Adrenal gland (tissue), 12 donors: ENCODE data around the gene TET2. TPM values are rescaled to one million over a fixed set of nuclear protein-coding genes. Genes with fewer than 3 reads are reported as not detected.

Experiments used
- DNase-seq, 7 donors: peaks; one replicate each; pipeline ENCODE4 v3.0.0-alpha.2; 2019 to 2020
- H3K27ac ChIP-seq, 5 donors: fragments of 200-600 bp; sonication (generic) in 4 of 5; 1 replicate in 3 of 5; 2 replicates in 2 of 5; pipeline versions ENCODE4 v1.5.1 to v1.8.0; 2016 to 2020; ENCODE audit warnings: mild to moderate bottlenecking in 1 of 5
- H3K27me3 ChIP-seq: fragments of 200-600 bp; 2 replicates; pipeline ENCODE4 v1.8.0; 2021
- H3K36me3 ChIP-seq, 2 donors: fragments of 200-600 bp; replicated peaks in 1 of 2; 1 replicate in 1 of 2; 2 replicates in 1 of 2; pipeline versions ENCODE4 v1.5.1 to v1.8.0; 2018 to 2022
- H3K4me1 ChIP-seq, 2 donors: fragments of 200-600 bp; replicated peaks in 1 of 2; 1 replicate in 1 of 2; 2 replicates in 1 of 2; pipeline versions ENCODE4 v1.5.1 to v1.8.0; 2018 to 2021
- H3K4me3 ChIP-seq, 4 donors: fragments of 200-600 bp; sonication (generic) in 3 of 4; one replicate each; pipeline ENCODE4 v1.5.1; 2016 to 2018
- H3K9me3 ChIP-seq, 3 donors: fragments of 200-600 bp; sonication (generic) in 1 of 3; replicated peaks in 1 of 3; 1 replicate in 2 of 3; 2 replicates in 1 of 3; pipeline versions ENCODE4 v1.5.1 to v1.8.0; 2016 to 2021
- CTCF ChIP-seq, 6 experiments: fragments of 450-650 bp in 4 of 6; fragments of 200-600 bp in 2 of 6; sonication (generic) in 1 of 6; IDR thresholded peaks; 1 replicate in 5 of 6; 2 replicates in 1 of 6; pipeline versions ENCODE4 v1.5.1 to v1.8.0; 2016 to 2021; ENCODE audit warnings: antibody characterized with exemption in 6 of 6, mild to moderate bottlenecking in 2 of 6, moderate library complexity in 1 of 6
- POLR2A ChIP-seq, 2 donors: fragments of 450-650 bp; IDR thresholded peaks; one replicate each; pipeline ENCODE4 v1.6.1; 2017; ENCODE audit warnings: antibody characterized with exemption in 2 of 2, mild to moderate bottlenecking in 2 of 2, moderate library complexity in 1 of 2
- WGBS, 4 donors: extraction: QIAGEN DNeasy Blood & Tissue Kit in 2 of 4; methylation state at CpG; one replicate each; pipeline versions ENCODE4 v1.1.5 to v1.1.7; 2013 to 2017; 5-methylcytosine and 5-hydroxymethylcytosine counted together
- intact Hi-C, 2 donors: fragments of 100-400 bp; cut with DNase I; formaldehyde crosslinking; loops; one replicate each; pipeline versions ENCODE4 v1.14.1 to v1.15.0; 2022 to 2023
- polyA plus RNA-seq, 3 donors: library from polyadenylated mRNA; stranded (reverse); fragments of 200-250 nt in 2 of 3; fragments of 350-450 nt in 1 of 3; fragmentation: Illumina TruSeq in 1 of 3; extraction: RNeasy Lipid Tissue Mini Kit (QIAGEN cat#74804) in 1 of 3; gene quantifications; one replicate each; pipeline ENCODE4 v1.2.3, GENCODE V29; 2013 to 2014
- total RNA-seq, 9 donors: library from RNA; depleted of rRNA in 4 of 9; stranded (reverse); fragments of >200 nt in 4 of 9; fragments of 120-200 nt in 1 of 9; fragmentation: NEBNext Ultra II Directional in 1 of 9; extraction: Animal tissue kit (Norgen Biotek cat#: 25700) in 1 of 9; gene quantifications; one replicate each; pipeline versions ENCODE4 v1.1.0 to v1.2.4, GENCODE V29; 2013 to 2023
- donor health status: healthy with polysubstance abuse.
- donor health status: Bipolar disorder and iron deficiency.
- donor health status: DM: yes; HTN: yes; CAD: no.
- donor health status: DM: no; HTN: no; CAD: no.
- donor health status: DM: no; HTN: no; CAD: no.
- donor health status: DM: yes; HTN: yes; CAD: no.

Gene TET2
- total and polyA plus RNA-seq, 12 donors: 3.7 to 26.1 (median 14.6) TPM

- DNase-seq: no peak
- H3K9me3 ChIP-seq: no peaks in the 10 kb centered on the region
- WGBS, 4 donors: 84 to 94% (median 92%) methylated on average over 4 of the region's 4 CpGs
- H3K27me3 ChIP-seq: no peaks in the 10 kb centered on the region
- TF ChIP-seq POLR2A (IDR thresholded peaks at IDR 0.05) (no peak), CTCF (IDR thresholded peaks at IDR 0.05) (no peak)
- H3K4me3 ChIP-seq: no peak overlapping the region
- H3K36me3 ChIP-seq: peaks cover 0 to 20% of the 10 kb centered on the region in 2 donors
- intact Hi-C loops: no loop called here
- H3K27ac ChIP-seq: no peak overlapping the region
- no peaks in the 10 kb centered on the region for H3K4me1 ChIP-seq
Measured at GRCh38 chr4:105234582-105234981, 87.9 kb downstream of the TET2 start.

GRCh38 chr4:105236202-105236915 is 89.7 kb downstream of the TET2 start:
- TF ChIP-seq POLR2A (IDR thresholded peaks at IDR 0.05) (no peak), CTCF (IDR thresholded peaks at IDR 0.05) (no peak)

GRCh38 chr4:105236916-105237311 is 90.2 kb downstream of the TET2 start:
- Histone ChIP-seq H3K27ac (no peak overlapping the region), H3K4me1 (no peaks in the 10 kb centered on the region), H3K4me3 (no peak overlapping the region), H3K9me3 (no peaks in the 10 kb centered on the region), H3K27me3 (no peaks in the 10 kb centered on the region), H3K36me3 (peaks cover 0 to 20% of the 10 kb centered on the region in 2 donors)
- intact Hi-C loops: no loop called here
- DNase-seq: no peak
- no peak for TF ChIP-seq CTCF (IDR thresholded peaks at IDR 0.05)
- 76 to 89% (median 85%) methylated on average over 2 of the region's 2 CpGs for WGBS, 4 donors

More at GRCh38 chr4:105236202-105236915, 89.7 kb downstream of the TET2 start:
- H3K27me3 ChIP-seq: no peaks in the 10 kb centered on the region
- 95 to 98% (median 97%) methylated on average over 4 of the region's 4 CpGs for WGBS, 4 donors
- H3K27ac ChIP-seq: no peak overlapping the region
- peaks cover 0 to 20% of the 10 kb centered on the region in 2 donors for H3K36me3 ChIP-seq
- H3K4me3 ChIP-seq: no peak overlapping the region
- no peaks in the 10 kb centered on the region for H3K9me3 ChIP-seq
- no peaks in the 10 kb centered on the region for H3K4me1 ChIP-seq
- no peak for DNase-seq
- intact Hi-C loops: no loop called here

- no peak for TF ChIP-seq CTCF (IDR thresholded peaks at IDR 0.05)
- no peak for TF ChIP-seq POLR2A (IDR thresholded peaks at IDR 0.05)
- WGBS, 4 donors: 93 to 95% (median 94%) methylated on average over 5 of the region's 5 CpGs
- Histone ChIP-seq H3K4me1 (no peaks in the 10 kb centered on the region), H3K27me3 (no peaks in the 10 kb centered on the region), H3K4me3 (no peak overlapping the region), H3K36me3 (peaks cover 0 to 16% of the 10 kb centered on the region in 2 donors), H3K9me3 (no peaks in the 10 kb centered on the region), H3K27ac (no peak overlapping the region)
- intact Hi-C loops: no loop called here
- DNase-seq: no peak
Measured at GRCh38 chr4:105240037-105240436, 93.4 kb downstream of the TET2 start.
